IMR-90 (cell line): ENCODE data around the gene ARHGEF4. TPM values are rescaled to one million over a fixed set of nuclear protein-coding genes. Genes with fewer than 3 reads are reported as not detected.

Experiments used
- ATAC-seq: fragments of 200-7000 bp; cut with Tn5 transposase; 2 replicates; pipeline ENCODE4 v1.9.1; 2020; ENCODE audit warnings: low read depth, mild to moderate bottlenecking, moderate library complexity
- BruUV-seq: library from RNA; stranded (reverse); fragments of 400-500 nt; replicated peaks from 2 replicates; lab custom pipeline; 2021; lab: Mats Ljungman, UMichigan
- CTCF ChIA-PET: fragments of 300-600 bp; formaldehyde crosslinking; extraction: SDS; loops from one replicate; lab custom pipeline; 2021; ENCODE audit warnings: antibody characterized with exemption; lab: Yijun Ruan, JAX
- POLR2A ChIA-PET: fragments of 300-600 bp; sonication (Branson Sonifier 250); formaldehyde crosslinking; loops from one replicate; lab custom pipeline; 2022; ENCODE audit warnings: antibody characterized with exemption; ENCODE audit not compliant: unreplicated experiment; lab: Charles Lee
- DNase-seq: peaks from one replicate; pipeline ENCODE4 v3.0.0; 2013
- H2AFZ ChIP-seq: replicated peaks from 2 replicates; pipeline ENCODE3; 2013; ENCODE audit warnings: low read length, mild to moderate bottlenecking; ENCODE audit not compliant: poor library complexity
- H2AK5ac ChIP-seq: 2 replicates; pipeline ENCODE4 v1.6.1; 2013; ENCODE audit warnings: low read depth, low read length, inconsistent platforms
- H2AK9ac ChIP-seq: replicated peaks from 2 replicates; pipeline ENCODE3; 2013; ENCODE audit warnings: mild to moderate bottlenecking, low read depth, low read length, moderate library complexity; ENCODE audit not compliant: poor library complexity
- H2BK120ac ChIP-seq: 2 replicates; pipeline ENCODE4 v1.6.1; 2013; ENCODE audit warnings: low read depth, low read length, inconsistent platforms
- H2BK15ac ChIP-seq: 3 replicates; pipeline ENCODE4 v1.6.1; 2013; ENCODE audit warnings: low read depth, low read length, inconsistent platforms
- H2BK20ac ChIP-seq: 2 replicates; pipeline ENCODE4 v1.6.1; 2013; ENCODE audit warnings: low read depth, mild to moderate bottlenecking, inconsistent platforms, low read length, moderate library complexity
- H2BK5ac ChIP-seq: 2 replicates; pipeline ENCODE4 v1.6.1; 2013; ENCODE audit warnings: mild to moderate bottlenecking, low read depth, low read length, inconsistent platforms; ENCODE audit not compliant: poor library complexity, severe bottlenecking
- H3K14ac ChIP-seq: replicated peaks from 2 replicates; pipeline ENCODE4 v1.6.1; 2013; ENCODE audit warnings: low read depth, low read length, inconsistent platforms
- H3K18ac ChIP-seq: 2 replicates; pipeline ENCODE4 v1.6.1; 2013; ENCODE audit warnings: low read depth, low read length, control low read depth
- H3K23ac ChIP-seq: 2 replicates; pipeline ENCODE4 v1.6.1; 2013; ENCODE audit warnings: low read depth, low read length, inconsistent platforms
- H3K27ac ChIP-seq: 2 replicates; pipeline ENCODE4 v1.5.1; 2013; ENCODE audit warnings: mild to moderate bottlenecking, control low read depth, low read length; ENCODE audit not compliant: insufficient read depth
- H3K27me3 ChIP-seq: 2 replicates; pipeline ENCODE4 v1.6.1; 2013; ENCODE audit warnings: low read length; ENCODE audit not compliant: control insufficient read depth, insufficient read depth
- H3K36me3 ChIP-seq: 2 replicates; pipeline ENCODE4 v1.6.1; 2013; ENCODE audit warnings: low read length, mixed read lengths; ENCODE audit not compliant: control insufficient read depth, insufficient read depth
- H3K4ac ChIP-seq: 2 replicates; pipeline ENCODE4 v1.6.1; 2013; ENCODE audit warnings: low read depth, low read length, inconsistent platforms
- H3K4me1 ChIP-seq: 2 replicates; pipeline ENCODE4 v1.6.1; 2013; ENCODE audit warnings: low read length, mixed read lengths; ENCODE audit not compliant: control insufficient read depth, insufficient read depth
- H3K4me2 ChIP-seq: 2 replicates; pipeline ENCODE4 v1.6.1; 2013; ENCODE audit warnings: low read depth, mild to moderate bottlenecking, control low read depth, low read length, moderate library complexity
- H3K4me3 ChIP-seq: 2 replicates; pipeline ENCODE4 v1.5.1; 2013; ENCODE audit warnings: low read depth, mild to moderate bottlenecking, control low read depth, low read length, moderate library complexity; ENCODE audit not compliant: insufficient read depth
- H3K56ac ChIP-seq: 2 replicates; pipeline ENCODE4 v1.6.1; 2013; ENCODE audit warnings: low read length, inconsistent platforms; ENCODE audit not compliant: insufficient read depth; ENCODE audit errors: extremely low read depth
- H3K79me1 ChIP-seq, 2 experiments: 2 replicates each; pipeline ENCODE4 v1.6.1; 2013; ENCODE audit warnings: low read length in 2 of 2, inconsistent platforms in 1 of 2, low read depth in 1 of 2
- H3K9ac ChIP-seq: 2 replicates; pipeline ENCODE4 v1.6.1; 2013; ENCODE audit warnings: low read depth, low read length, control low read depth
- H3K9me1 ChIP-seq: 2 replicates; pipeline ENCODE4 v1.6.1; 2013; ENCODE audit warnings: low read length, inconsistent platforms; ENCODE audit not compliant: insufficient read depth
- H3K9me3 ChIP-seq: 2 replicates; pipeline ENCODE4 v1.6.1; 2013; ENCODE audit warnings: low read length; ENCODE audit not compliant: control insufficient read depth, insufficient read depth
- H4K20me1 ChIP-seq: 2 replicates; pipeline ENCODE4 v1.6.1; 2013; ENCODE audit warnings: low read length, inconsistent platforms; ENCODE audit not compliant: insufficient read depth
- H4K5ac ChIP-seq: 2 replicates; pipeline ENCODE4 v1.6.1; 2013; ENCODE audit warnings: mild to moderate bottlenecking, low read depth, low read length, control low read depth
- H4K8ac ChIP-seq, 2 experiments: 2 replicates each; pipeline ENCODE4 v1.6.1; 2013; ENCODE audit warnings: low read depth in 2 of 2, low read length in 2 of 2, control low read depth in 1 of 2, inconsistent platforms in 1 of 2
- H4K91ac ChIP-seq: 2 replicates; pipeline ENCODE4 v1.6.1; 2013; ENCODE audit warnings: low read depth, low read length, inconsistent platforms; ENCODE audit not compliant: insufficient read depth
- CEBPB ChIP-seq: IDR thresholded peaks from 2 replicates; pipeline ENCODE4 v1.6.1; 2012; ENCODE audit warnings: low read depth, low read length, improper control_type of control experiment
- CTCF ChIP-seq: conservative IDR thresholded peaks from 2 replicates; pipeline ENCODE4 v1.5.1; 2012; ENCODE audit warnings: mild to moderate bottlenecking, low read depth, low read length, improper control_type of control experiment
- WGBS, 2 experiments: methylation state at CpG; one replicate each; pipeline versions ENCODE4 v1.1.5 to v1.1.7; 2013; ENCODE audit warnings: missing lambda C conversion rate in 2 of 2; ENCODE audit not compliant: insufficient read length in 1 of 2; ENCODE audit errors: extremely low coverage in 2 of 2; 5-methylcytosine and 5-hydroxymethylcytosine counted together
- dilution Hi-C: fragments of 300-500 bp; cut with HindIII; formaldehyde crosslinking; loops from one replicate; pipeline ENCODE4 v1.14.3; 2018; ENCODE audit warnings: low sequenced_read_pairs; ENCODE audit not compliant: unreplicated experiment
- in situ Hi-C: fragments of 300-500 bp; cut with MboI; formaldehyde crosslinking; loops from 3 replicates; pipeline ENCODE4 v1.14.3; 2019; ENCODE audit warnings: low sequenced_read_pairs, inconsistent platforms, mixed read lengths
- intact Hi-C: fragments of 100-400 bp; cut with micrococcal nuclease; formaldehyde crosslinking; loops from 2 replicates; pipeline ENCODE4 v1.10.0; 2022
- polyA plus RNA-seq, 3 experiments: library from polyadenylated mRNA; depleted of rRNA; stranded (reverse); fragments of >200 nt; gene quantifications; 2 replicates each; pipeline ENCODE4 v1.2.3, GENCODE V29; 2012; ENCODE audit warnings: low replicate concordance in 1 of 3
- total RNA-seq: library from RNA; depleted of rRNA; stranded (reverse); fragments of >200 nt; gene quantifications from 2 replicates; pipeline ENCODE4 v1.2.3, GENCODE V29; 2012

The ARHGEF4 gene
- total and polyA plus RNA-seq, 2 of the 4 experiments (the other 2 are of a cell fraction), result 2.7 to 5.0 TPM

GRCh38 chr2:130848526-130849210, 12.0 kb downstream of the ARHGEF4 start:
- DNase-seq (no peak), ATAC-seq (no peak)
- no peaks in the 10 kb centered on the region for H3K4me1 ChIP-seq
- H2AFZ ChIP-seq, result no peak overlapping the region
- WGBS, 2 experiments, result 43% methylated on average over 1 of the region's 12 CpGs; no CpG with 5 or more reads in 1 of the 2 experiments
- no peak overlapping the region for H4K91ac ChIP-seq
- no peaks in the 10 kb centered on the region for H4K20me1 ChIP-seq
- intact Hi-C loops, result no loop called here
- CTCF ChIA-PET, result no interaction called here
- H3K4me3 ChIP-seq, result no peak overlapping the region
- dilution Hi-C loops, result no loop called here
- no peak overlapping the region for H2BK20ac ChIP-seq
- H3K4ac ChIP-seq, result no peak overlapping the region
- H3K27ac ChIP-seq, result no peak overlapping the region
- H3K27me3 ChIP-seq, result no peaks in the 10 kb centered on the region; the same call in 1 of the 2 replicates
- in situ Hi-C loops, result no loop called here
- H2BK15ac ChIP-seq, result no peak overlapping the region
- no peaks in the 10 kb centered on the region for H3K9me1 ChIP-seq
- H3K36me3 ChIP-seq, result no peaks in the 10 kb centered on the region
- no peak overlapping the region for H4K5ac ChIP-seq
- no peak overlapping the region for H3K56ac ChIP-seq
- no peak overlapping the region for H3K14ac ChIP-seq
- POLR2A ChIA-PET, result no interaction called here
- no peaks in the 10 kb centered on the region for H3K9me3 ChIP-seq
- H2BK5ac ChIP-seq, result no peak overlapping the region
- no peak overlapping the region for H4K8ac ChIP-seq
- BruUV-seq, result no TSS peak
- no peak for TF ChIP-seq CTCF
- TF ChIP-seq CEBPB, result no peak
- no peak overlapping the region for H2BK120ac ChIP-seq
- no peak overlapping the region for H3K4me2 ChIP-seq
- H2AK9ac ChIP-seq, result no peak overlapping the region
- H3K79me1 ChIP-seq, result no peaks in the 10 kb centered on the region
- H3K18ac ChIP-seq, result no peak overlapping the region
- H2AK5ac ChIP-seq, result no peak overlapping the region
- H3K23ac ChIP-seq, result no peak overlapping the region
- no peak overlapping the region for H3K9ac ChIP-seq
